Subcutaneous adipose tissue (tissue), 4 donors: ENCODE measurements around the gene RHNO1. TPM values are rescaled to one million over a fixed set of nuclear protein-coding genes. Genes with fewer than 3 reads are reported as not detected.

ENCODE experiments used
- CTCF ChIP-seq: fragments of 450-650 bp; IDR thresholded peaks from one replicate; pipeline ENCODE4 v1.5.1; 2016; ENCODE audit warnings: low read depth, mild to moderate bottlenecking, control low read depth, antibody characterized with exemption, moderate library complexity
- total RNA-seq, 4 donors: library from RNA; depleted of rRNA; stranded (reverse); fragments of >200 nt; gene quantifications; one replicate each; pipeline ENCODE4 v1.1.0, GENCODE V29; 2016

Gene RHNO1
- total RNA-seq, 4 donors from 2014 or later: 1.1 to 12.4 (median 8.0) TPM

GRCh38 chr12:2884810-2885209 is 7.8 kb downstream of the RHNO1 start:
- no peak for TF ChIP-seq CTCF

GRCh38 chr12:2886768-2887450 is 9.9 kb downstream of the RHNO1 start:
- TF ChIP-seq CTCF: no peak

GRCh38 chr12:2890001-2890387 is 13.0 kb downstream of the RHNO1 start:
- no peak for TF ChIP-seq CTCF

GRCh38 chr12:2890388-2891239 is 13.6 kb downstream of the RHNO1 start, which contains the start of gene TULP3:
Gene TULP3 (plus strand): TSS chr12:2890891. CDS start chr12:2890948, 57 bp downstream.
- TF ChIP-seq CTCF: no peak

GRCh38 chr12:2891240-2892053 is 14.4 kb downstream of the RHNO1 start:
- no peak for TF ChIP-seq CTCF

- no peak for TF ChIP-seq CTCF
Observed at GRCh38 chr12:2892246-2892645, 15.2 kb downstream of the RHNO1 start.
